Right lobe of liver (tissue), 6 donors: ENCODE results near the gene PSME3IP1. TPM values are rescaled to one million over a fixed set of nuclear protein-coding genes. Genes with fewer than 3 reads are reported as not detected.

Experiments
- ATAC-seq, 4 donors: fragments of 200-7000 bp; cut with Tn5 transposase; one replicate each; pipeline ENCODE4 v1.9.1; 2020; ENCODE audit warnings: mild to moderate bottlenecking in 4 of 4, moderate library complexity in 4 of 4
- DNase-seq, 3 donors: peaks; one replicate each; pipeline ENCODE4 v3.0.0-alpha.2; 2020
- H3K27ac ChIP-seq, 3 donors: fragments of 200-600 bp; one replicate each; pipeline ENCODE4 v1.8.0; 2022
- H3K27me3 ChIP-seq, 2 donors: fragments of 200-600 bp; one replicate each; pipeline ENCODE4 v1.8.0; 2022
- H3K36me3 ChIP-seq, 4 donors: fragments of 200-600 bp; sonication (generic) in 1 of 4; one replicate each; pipeline versions ENCODE4 v1.5.1 to v1.8.0; 2017 to 2022; ENCODE audit warnings: control low read depth in 1 of 4
- H3K4me1 ChIP-seq, 4 donors: fragments of 200-600 bp; sonication (generic) in 1 of 4; one replicate each; pipeline versions ENCODE4 v1.5.1 to v1.8.0; 2017 to 2022; ENCODE audit warnings: control low read depth in 1 of 4
- H3K4me3 ChIP-seq, 3 donors: fragments of 200-600 bp; one replicate each; pipeline ENCODE4 v1.8.0; 2022
- H3K9me3 ChIP-seq, 4 donors: fragments of 200-600 bp; sonication (generic) in 1 of 4; one replicate each; pipeline versions ENCODE4 v1.5.1 to v1.8.0; 2017 to 2022; ENCODE audit warnings: control low read depth in 1 of 4
- POLR2A ChIP-seq: fragments of 450-650 bp; IDR thresholded peaks from one replicate; pipeline ENCODE4 v1.6.1; 2017; ENCODE audit warnings: antibody characterized with exemption, mild to moderate bottlenecking
- WGBS: methylation state at CpG from one replicate; pipeline ENCODE4 v1.1.6; 2018; ENCODE audit warnings: low coverage, low lambda C conversion rate; ENCODE audit not compliant: insufficient coverage; ENCODE audit errors: missing lambda C conversion rate; 5-methylcytosine and 5-hydroxymethylcytosine counted together
- intact Hi-C, 2 donors: fragments of 100-400 bp; cut with DNase I; formaldehyde crosslinking; loops; one replicate each; pipeline versions ENCODE4 v1.11.2 to v1.14.1; 2022
- total RNA-seq, 6 experiments: library from RNA; depleted of rRNA in 2 of 6; stranded (reverse); fragments of >200 nt in 2 of 6; fragmentation: NEBNext Ultra II Directional in 3 of 6; extraction: Animal tissue kit (Norgen Biotek cat#: 25700) in 3 of 6; gene quantifications; one replicate each; pipeline versions ENCODE4 v1.1.0 to v1.2.4, GENCODE V29; 2016 to 2023
- TF ChIP-seq, protein P1 (sequence below), 4 donors: fragments of 200-600 bp in 3 of 4; fragments of 450-650 bp in 1 of 4; IDR thresholded peaks; one replicate each; pipeline versions ENCODE4 v1.5.1 to v1.8.0; 2016 to 2022; ENCODE audit warnings: antibody characterized with exemption in 4 of 4, mild to moderate bottlenecking in 2 of 4
- donor health status: DM: no; HTN: yes; CAD: no.
- donor health status: DM: no; HTN: no; CAD: no.
- donor health status: DM: no; HTN: no; CAD: no.
- donor health status: DM: no; HTN: yes; CAD: no.
- donor health status: DM: no; HTN: yes; CAD: no.

PSME3IP1 gene
- total RNA-seq, 6 experiments from 2014 or later = 26.2 to 61.8 (median 34.5) TPM

DNA sequence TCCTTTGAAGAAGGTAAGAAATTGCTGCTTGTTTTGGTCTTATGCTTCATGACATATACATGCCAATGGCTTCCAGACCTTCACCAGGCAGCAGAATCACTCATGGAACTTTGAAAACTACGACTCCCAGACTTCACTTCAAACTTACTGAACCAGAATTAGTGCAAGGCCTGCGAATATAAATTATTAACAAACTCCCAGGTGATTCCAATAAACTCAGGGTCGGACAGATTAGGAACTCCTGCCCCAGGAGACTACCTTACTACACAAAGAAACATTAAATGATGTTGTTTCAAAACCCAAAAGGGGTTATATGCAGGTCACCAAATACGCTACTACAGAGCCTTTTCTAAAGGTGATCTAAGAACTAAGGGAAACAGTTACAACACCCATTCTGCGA is 20.4 kb downstream of the PSME3IP1 start:
- Histone ChIP-seq H3K27me3 (no peaks in the 10 kb centered on the region), H3K36me3 (peaks cover 0 to 42% (median 7%) of the 10 kb centered on the region in 4 donors), H3K4me1 (peaks cover 0 to 17% (median 5%) of the 10 kb centered on the region in 4 donors), H3K27ac (no peak overlapping the region), H3K4me3 (no peak overlapping the region), H3K9me3 (no peaks in the 10 kb centered on the region)
- DNase-seq = no peak
- WGBS = 33% methylated on average over 5 of the region's 5 CpGs
- intact Hi-C loops = loop anchor here in 1 of 2 donors (10.0 kb wide), 1 partner anchor 81 kb away; no protein-coding TSS in a partner anchor
- no peak for TF ChIP-seq POLR2A
- TF ChIP-seq, protein P1, sequence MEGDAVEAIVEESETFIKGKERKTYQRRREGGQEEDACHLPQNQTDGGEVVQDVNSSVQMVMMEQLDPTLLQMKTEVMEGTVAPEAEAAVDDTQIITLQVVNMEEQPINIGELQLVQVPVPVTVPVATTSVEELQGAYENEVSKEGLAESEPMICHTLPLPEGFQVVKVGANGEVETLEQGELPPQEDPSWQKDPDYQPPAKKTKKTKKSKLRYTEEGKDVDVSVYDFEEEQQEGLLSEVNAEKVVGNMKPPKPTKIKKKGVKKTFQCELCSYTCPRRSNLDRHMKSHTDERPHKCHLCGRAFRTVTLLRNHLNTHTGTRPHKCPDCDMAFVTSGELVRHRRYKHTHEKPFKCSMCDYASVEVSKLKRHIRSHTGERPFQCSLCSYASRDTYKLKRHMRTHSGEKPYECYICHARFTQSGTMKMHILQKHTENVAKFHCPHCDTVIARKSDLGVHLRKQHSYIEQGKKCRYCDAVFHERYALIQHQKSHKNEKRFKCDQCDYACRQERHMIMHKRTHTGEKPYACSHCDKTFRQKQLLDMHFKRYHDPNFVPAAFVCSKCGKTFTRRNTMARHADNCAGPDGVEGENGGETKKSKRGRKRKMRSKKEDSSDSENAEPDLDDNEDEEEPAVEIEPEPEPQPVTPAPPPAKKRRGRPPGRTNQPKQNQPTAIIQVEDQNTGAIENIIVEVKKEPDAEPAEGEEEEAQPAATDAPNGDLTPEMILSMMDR (IDR thresholded peaks at IDR 0.05) = no peak
- ATAC-seq = peak; percentile 46 to 67 (median 62)

DNA sequence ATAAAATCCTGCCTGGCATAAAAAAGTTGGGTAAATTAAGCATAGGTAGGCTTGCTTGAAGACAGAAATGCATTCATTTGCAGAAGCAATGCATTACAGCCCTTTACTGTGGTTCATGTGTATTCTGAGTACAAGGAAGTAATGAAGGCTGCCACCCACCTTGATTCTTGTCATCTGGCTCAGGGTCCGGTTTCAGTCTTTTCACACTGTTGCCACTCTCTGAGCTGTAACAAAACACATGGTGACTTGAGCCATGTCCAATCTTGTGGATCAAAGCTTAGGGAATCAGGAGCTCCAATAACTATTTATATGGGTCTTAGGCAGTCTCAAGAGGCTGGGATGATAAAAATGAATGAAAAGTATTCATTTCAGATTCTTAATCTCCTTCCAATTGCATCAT is 22.0 kb downstream of the PSME3IP1 start:
- intact Hi-C loops = loop anchor here in 1 of 2 donors (10.0 kb wide), 1 partner anchor 79 kb away; no protein-coding TSS in a partner anchor
- Histone ChIP-seq H3K27ac (no peak overlapping the region), H3K9me3 (no peaks in the 10 kb centered on the region), H3K4me1 (peaks cover 0 to 17% (median 5%) of the 10 kb centered on the region in 4 donors), H3K4me3 (no peak overlapping the region), H3K27me3 (no peaks in the 10 kb centered on the region), H3K36me3 (peaks cover 0 to 36% (median 7%) of the 10 kb centered on the region in 4 donors)
- DNase-seq = no peak
- no CpG with 5 or more reads among the region's 1 CpG for WGBS
- ATAC-seq = no peak
- TF ChIP-seq, protein P1 (IDR thresholded peaks at IDR 0.05) = no peak
- TF ChIP-seq POLR2A = no peak

DNA sequence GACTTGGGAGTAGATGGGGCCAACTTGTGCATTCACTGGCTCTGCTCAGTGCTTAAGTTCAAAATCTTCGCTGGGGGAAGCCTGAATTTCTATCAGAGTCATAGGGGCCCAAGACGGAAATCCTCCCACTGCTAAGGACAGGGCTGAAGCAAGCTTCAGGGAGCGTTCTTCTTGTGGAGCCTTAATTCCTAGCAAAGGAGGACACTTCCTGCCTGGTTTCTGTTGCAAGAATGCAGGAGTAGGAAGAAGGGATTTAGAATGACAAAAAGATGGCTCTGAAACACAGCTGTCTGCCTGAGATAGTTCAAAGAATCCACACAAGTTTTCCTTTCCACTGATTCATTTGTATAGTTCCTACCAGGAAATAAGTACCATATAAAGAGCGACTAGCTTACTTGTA is 26.4 kb downstream of the PSME3IP1 start:
- H3K27ac ChIP-seq = no peak overlapping the region
- no peak for ATAC-seq
- TF ChIP-seq, protein P1 (IDR thresholded peaks at IDR 0.05) = no peak
- no peak for TF ChIP-seq POLR2A
- DNase-seq = no peak
- H3K36me3 ChIP-seq = peaks cover 0 to 34% (median 10%) of the 10 kb centered on the region in 4 donors
- intact Hi-C loops = no loop called here
- no peaks in the 10 kb centered on the region for H3K9me3 ChIP-seq
- 54% methylated on average over 4 of the region's 4 CpGs for WGBS
- no peaks in the 10 kb centered on the region for H3K27me3 ChIP-seq
- H3K4me1 ChIP-seq = peaks cover 0 to 7% (median 3%) of the 10 kb centered on the region in 4 donors
- no peak overlapping the region for H3K4me3 ChIP-seq

DNA sequence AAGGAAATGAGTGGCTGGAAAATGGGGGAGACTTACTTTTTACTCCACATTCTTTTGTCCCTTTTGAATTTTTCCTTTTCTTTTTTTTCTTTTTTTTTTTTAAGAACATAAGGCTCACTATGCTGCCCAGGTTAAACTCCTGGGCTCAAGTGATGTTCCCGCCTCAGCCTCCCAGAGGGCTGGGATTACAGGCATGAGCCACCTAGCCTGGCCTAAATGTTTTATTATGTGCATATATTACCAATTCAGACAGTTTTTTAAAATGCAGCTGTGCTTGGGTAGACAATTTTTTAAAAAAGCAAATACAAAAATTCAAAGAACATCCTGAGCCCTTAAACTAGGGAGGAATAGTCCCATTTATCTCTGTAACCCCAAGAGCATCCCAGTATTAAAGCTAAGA is 28.3 kb downstream of the PSME3IP1 start:
- no peaks in the 10 kb centered on the region for H3K27me3 ChIP-seq
- 100% methylated on average over 1 of the region's 1 CpG for WGBS
- peaks cover 0 to 35% (median 11%) of the 10 kb centered on the region in 4 donors for H3K36me3 ChIP-seq
- TF ChIP-seq, protein P1 (IDR thresholded peaks at IDR 0.05) = no peak
- TF ChIP-seq POLR2A = no peak
- no peak overlapping the region for H3K4me3 ChIP-seq
- peaks cover 0 to 7% (median 3%) of the 10 kb centered on the region in 4 donors for H3K4me1 ChIP-seq
- no peak overlapping the region for H3K27ac ChIP-seq
- DNase-seq = no peak
- intact Hi-C loops = no loop called here
- no peak for ATAC-seq
- no peaks in the 10 kb centered on the region for H3K9me3 ChIP-seq
